ENCODE results near the gene KLF16. TPM values are rescaled to one million over a fixed set of nuclear protein-coding genes. Genes with fewer than 3 reads are reported as not detected.
"Not testable (repeated sequence)": the region's sequence is repeated elsewhere in the genome, so short reads cannot be mapped to it uniquely, and the experiment has no call there.

Gene KLF16
- total and polyA plus RNA-seq, 2 experiments from 2014 or later = 8.9 to 20.2 TPM

DNA sequence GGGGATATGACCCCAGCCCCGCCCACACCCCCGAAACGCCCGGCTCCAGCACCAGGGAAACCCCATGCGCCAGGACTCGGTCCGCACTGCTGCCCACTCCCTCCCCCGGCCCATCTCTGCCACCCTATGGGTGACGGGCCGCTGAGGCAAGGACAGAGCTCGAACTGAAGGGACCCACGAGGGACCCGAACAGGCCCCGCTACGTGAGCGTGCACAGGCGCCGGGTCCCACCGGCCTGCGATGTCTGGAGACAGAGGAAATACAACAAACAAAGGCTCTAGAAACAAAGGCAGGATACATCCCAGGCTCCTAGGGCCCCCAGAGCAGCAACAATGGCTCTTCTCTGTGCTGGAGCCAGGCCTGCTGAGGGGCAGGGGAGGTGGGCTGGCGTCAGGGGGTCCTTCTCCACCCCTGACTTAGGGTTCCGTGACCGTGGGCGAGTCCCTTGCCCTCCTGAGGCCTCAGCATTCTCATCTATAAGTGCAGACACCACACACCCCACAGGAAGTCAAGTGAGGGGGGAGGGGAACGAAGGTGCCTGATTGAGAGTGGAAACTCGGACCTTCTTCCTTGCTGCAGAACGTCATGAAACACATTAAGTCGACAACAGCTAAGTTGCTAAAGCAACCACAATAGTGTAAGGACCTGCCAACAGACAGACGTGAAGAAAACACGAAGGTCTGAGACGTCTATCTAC lies 18.9 kb upstream of the KLF16 start:
- Histone ChIP-seq H2AFZ (no peak overlapping the region), H3K27ac (ENCODE audit: low read depth) (peak overlapping the region; percentile 55; the same call in 1 of the 2 replicates), H3K4me1 (ENCODE audit: insufficient read depth) (peaks cover 14% of the 10 kb centered on the region; the same call in 1 of the 2 replicates), H3K79me2 (replicated peaks; ENCODE audit: insufficient read depth) (peaks cover 27% of the 10 kb centered on the region), H3K4me3 (no peak overlapping the region), H3K9me2 (ENCODE audit: insufficient read depth) (no peaks in the 10 kb centered on the region), H3K27me3 (ENCODE audit: insufficient read depth) (no peaks in the 10 kb centered on the region), H3K36me3 (ENCODE audit: insufficient read depth) (no peaks in the 10 kb centered on the region), H3K4me2 (peak overlapping the region; percentile 65), H4K20me1 (replicated peaks; ENCODE audit: insufficient read depth) (peaks cover 16% of the 10 kb centered on the region), H3F3A (replicated peaks; ENCODE audit: low read depth) (peaks cover 5% of the 10 kb centered on the region)
- Mint-ChIP-seq H3K9me3 (no peaks in the 10 kb centered on the region; the same call in 2 of the 3 replicates), H3K36me3 (ENCODE audit: low read depth) (no peaks in the 10 kb centered on the region; the same call in 2 of the 3 replicates), H3K27me3 (ENCODE audit: insufficient read depth, low read depth, poor library complexity) (peaks cover 11% of the 10 kb centered on the region), H3K27ac (peak overlapping the region; percentile 73), H3K4me1 (peaks cover 27% of the 10 kb centered on the region), H3K4me3 (peak overlapping the region; percentile 53; the same call in 2 of the 3 replicates)
- ATAC-seq = 0 out of 3 replicates have a peak, but pooled peaks have one; percentile 8
- no peak for TF ChIP-seq ZNF331 (CRISPR knock-in tag; IDR thresholded peaks at IDR 0.05; ENCODE audit: low read depth)
- TF ChIP-seq EZH2 (IDR thresholded peaks at IDR 0.05; ENCODE audit: low read depth, unreplicated experiment) = no peak
- TF ChIP-seq STAT1 (IDR thresholded peaks at IDR 0.05; ENCODE audit: unreplicated experiment) = no peak
- TF ChIP-seq POLR2AphosphoS5 (IDR thresholded peaks at IDR 0.05; ENCODE audit: low read depth) = no peak
- TF ChIP-seq, protein P1, sequence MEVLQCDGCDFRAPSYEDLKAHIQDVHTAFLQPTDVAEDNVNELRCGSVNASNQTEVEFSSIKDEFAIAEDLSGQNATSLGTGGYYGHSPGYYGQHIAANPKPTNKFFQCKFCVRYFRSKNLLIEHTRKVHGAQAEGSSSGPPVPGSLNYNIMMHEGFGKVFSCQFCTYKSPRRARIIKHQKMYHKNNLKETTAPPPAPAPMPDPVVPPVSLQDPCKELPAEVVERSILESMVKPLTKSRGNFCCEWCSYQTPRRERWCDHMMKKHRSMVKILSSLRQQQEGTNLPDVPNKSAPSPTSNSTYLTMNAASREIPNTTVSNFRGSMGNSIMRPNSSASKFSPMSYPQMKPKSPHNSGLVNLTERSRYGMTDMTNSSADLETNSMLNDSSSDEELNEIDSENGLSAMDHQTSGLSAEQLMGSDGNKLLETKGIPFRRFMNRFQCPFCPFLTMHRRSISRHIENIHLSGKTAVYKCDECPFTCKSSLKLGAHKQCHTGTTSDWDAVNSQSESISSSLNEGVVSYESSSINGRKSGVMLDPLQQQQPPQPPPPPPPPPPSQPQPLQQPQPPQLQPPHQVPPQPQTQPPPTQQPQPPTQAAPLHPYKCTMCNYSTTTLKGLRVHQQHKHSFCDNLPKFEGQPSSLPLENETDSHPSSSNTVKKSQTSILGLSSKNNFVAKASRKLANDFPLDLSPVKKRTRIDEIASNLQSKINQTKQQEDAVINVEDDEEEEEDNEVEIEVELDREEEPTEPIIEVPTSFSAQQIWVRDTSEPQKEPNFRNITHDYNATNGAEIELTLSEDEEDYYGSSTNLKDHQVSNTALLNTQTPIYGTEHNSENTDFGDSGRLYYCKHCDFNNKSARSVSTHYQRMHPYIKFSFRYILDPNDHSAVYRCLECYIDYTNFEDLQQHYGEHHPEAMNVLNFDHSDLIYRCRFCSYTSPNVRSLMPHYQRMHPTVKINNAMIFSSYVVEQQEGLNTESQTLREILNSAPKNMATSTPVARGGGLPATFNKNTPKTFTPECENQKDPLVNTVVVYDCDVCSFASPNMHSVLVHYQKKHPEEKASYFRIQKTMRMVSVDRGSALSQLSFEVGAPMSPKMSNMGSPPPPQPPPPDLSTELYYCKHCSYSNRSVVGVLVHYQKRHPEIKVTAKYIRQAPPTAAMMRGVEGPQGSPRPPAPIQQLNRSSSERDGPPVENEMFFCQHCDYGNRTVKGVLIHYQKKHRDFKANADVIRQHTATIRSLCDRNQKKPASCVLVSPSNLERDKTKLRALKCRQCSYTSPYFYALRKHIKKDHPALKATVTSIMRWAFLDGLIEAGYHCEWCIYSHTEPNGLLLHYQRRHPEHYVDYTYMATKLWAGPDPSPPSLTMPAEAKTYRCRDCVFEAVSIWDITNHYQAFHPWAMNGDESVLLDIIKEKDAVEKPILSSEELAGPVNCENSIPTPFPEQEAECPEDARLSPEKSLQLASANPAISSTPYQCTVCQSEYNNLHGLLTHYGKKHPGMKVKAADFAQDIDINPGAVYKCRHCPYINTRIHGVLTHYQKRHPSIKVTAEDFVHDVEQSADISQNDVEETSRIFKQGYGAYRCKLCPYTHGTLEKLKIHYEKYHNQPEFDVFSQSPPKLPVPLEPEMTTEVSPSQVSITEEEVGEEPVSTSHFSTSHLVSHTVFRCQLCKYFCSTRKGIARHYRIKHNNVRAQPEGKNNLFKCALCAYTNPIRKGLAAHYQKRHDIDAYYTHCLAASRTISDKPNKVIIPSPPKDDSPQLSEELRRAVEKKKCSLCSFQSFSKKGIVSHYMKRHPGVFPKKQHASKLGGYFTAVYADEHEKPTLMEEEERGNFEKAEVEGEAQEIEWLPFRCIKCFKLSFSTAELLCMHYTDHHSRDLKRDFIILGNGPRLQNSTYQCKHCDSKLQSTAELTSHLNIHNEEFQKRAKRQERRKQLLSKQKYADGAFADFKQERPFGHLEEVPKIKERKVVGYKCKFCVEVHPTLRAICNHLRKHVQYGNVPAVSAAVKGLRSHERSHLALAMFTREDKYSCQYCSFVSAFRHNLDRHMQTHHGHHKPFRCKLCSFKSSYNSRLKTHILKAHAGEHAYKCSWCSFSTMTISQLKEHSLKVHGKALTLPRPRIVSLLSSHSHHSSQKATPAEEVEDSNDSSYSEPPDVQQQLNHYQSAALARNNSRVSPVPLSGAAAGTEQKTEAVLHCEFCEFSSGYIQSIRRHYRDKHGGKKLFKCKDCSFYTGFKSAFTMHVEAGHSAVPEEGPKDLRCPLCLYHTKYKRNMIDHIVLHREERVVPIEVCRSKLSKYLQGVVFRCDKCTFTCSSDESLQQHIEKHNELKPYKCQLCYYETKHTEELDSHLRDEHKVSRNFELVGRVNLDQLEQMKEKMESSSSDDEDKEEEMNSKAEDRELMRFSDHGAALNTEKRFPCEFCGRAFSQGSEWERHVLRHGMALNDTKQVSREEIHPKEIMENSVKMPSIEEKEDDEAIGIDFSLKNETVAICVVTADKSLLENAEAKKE (CRISPR knock-in tag; IDR thresholded peaks at IDR 0.05) = no peak
- no peak for DNase-seq (ENCODE audit: low spot score)

DNA sequence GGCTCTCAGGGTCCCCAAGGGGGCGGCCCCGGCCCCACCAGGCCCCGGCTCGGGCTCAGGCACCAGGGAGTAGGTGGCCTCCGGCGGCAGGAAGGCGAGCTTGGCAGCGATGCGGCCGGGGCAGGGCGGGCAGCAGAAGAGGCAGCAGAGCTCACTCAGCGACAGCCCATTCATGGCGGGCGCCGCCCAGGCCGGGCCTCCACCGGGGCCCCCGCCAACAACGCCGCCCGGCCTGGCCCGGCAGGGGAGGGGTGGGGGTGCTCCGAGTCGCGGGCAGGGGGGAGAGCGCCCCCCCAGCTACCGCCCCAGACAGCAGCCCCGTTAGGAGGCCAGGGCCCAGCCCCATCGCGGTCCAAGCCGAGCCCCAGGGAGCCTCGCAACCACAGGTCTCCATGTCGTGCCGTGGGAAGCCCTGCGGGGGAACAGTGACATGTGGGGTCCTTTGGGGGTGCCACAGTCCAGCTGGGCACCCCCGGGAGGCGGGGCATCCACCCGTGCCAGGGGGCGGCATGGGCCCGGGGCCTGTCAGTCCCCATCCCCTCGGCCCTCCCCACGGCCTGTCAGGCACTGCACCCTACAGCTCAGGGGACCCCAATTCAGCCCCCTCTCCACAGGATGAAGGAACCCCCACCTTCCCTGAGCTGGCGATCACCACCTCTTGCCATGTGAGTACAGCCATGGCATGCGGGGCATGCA lies 18.2 kb upstream of the KLF16 start:
- not testable (repeated sequence) for H3K27me3 ChIP-seq (ENCODE audit: insufficient read depth); DNase-seq (ENCODE audit: low spot score); ATAC-seq; H3K9me3 Mint-ChIP-seq; H3K9me2 ChIP-seq (ENCODE audit: insufficient read depth); H3K36me3 Mint-ChIP-seq (ENCODE audit: low read depth); H3K36me3 ChIP-seq (ENCODE audit: insufficient read depth); H3K27ac ChIP-seq (ENCODE audit: low read depth); H2AFZ ChIP-seq; H3K4me2 ChIP-seq; H3K27ac Mint-ChIP-seq; H3F3A ChIP-seq (replicated peaks; ENCODE audit: low read depth); H3K4me3 ChIP-seq; H3K4me3 Mint-ChIP-seq
- Mint-ChIP-seq H3K4me1 (peaks cover 27% of the 10 kb centered on the region), H3K27me3 (ENCODE audit: insufficient read depth, low read depth, poor library complexity) (peaks cover 11% of the 10 kb centered on the region)
- Histone ChIP-seq H3K79me2 (replicated peaks; ENCODE audit: insufficient read depth) (peaks cover 27% of the 10 kb centered on the region), H3K4me1 (ENCODE audit: insufficient read depth) (peaks cover 16% of the 10 kb centered on the region; the same call in 1 of the 2 replicates), H4K20me1 (replicated peaks; ENCODE audit: insufficient read depth) (peaks cover 16% of the 10 kb centered on the region)

Data from GM23338 (cell line).